ENCODE results near the gene DSCAML1.

Gene DSCAML1

DNA sequence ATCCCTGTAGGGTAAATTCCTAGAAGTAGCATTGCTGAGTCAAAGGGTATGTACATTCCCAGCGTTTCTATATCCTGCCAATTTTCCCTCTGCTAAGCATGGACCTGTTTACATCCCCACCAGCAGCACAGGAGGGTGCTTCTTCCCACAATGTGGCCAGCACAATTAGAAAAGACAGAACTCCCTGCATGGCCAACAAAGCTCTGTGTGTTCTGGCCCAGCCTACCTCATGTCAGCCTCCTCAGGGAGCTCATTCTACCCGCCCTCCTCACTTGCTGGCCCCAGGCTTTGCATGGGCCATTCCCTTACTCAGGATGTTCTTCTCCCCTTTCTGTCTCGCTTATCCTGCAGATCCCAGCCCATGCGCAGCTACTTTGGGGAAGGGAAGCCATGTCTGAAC lies 186.1 kb downstream of the DSCAML1 start:
- DNase-seq (ENCODE audit: low read depth) = no peak

DNA sequence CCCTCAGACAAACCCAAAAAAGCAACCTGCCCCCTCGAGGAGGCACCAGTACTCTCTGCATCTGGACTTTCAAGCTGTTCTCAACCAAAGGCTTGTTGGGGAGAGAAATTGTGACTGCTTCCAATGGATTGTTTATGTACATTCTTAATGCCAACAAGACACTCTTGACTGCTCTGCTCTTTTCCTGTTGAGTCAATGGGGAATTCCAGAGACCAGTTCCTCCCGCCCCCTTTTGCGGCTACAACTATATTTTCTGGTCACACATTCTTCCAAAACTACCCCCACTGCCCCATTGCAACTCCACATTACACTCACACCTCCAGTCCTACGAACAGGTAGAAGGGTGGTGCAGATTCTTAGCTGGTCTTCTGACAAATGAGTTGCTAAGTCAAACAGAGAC lies 187.0 kb downstream of the DSCAML1 start:
- no peak for DNase-seq (ENCODE audit: low read depth)

GRCh38 chr11:117607449-117607848 lies 189.6 kb downstream of the DSCAML1 start:
- no peak for DNase-seq (ENCODE audit: low read depth)

DNA sequence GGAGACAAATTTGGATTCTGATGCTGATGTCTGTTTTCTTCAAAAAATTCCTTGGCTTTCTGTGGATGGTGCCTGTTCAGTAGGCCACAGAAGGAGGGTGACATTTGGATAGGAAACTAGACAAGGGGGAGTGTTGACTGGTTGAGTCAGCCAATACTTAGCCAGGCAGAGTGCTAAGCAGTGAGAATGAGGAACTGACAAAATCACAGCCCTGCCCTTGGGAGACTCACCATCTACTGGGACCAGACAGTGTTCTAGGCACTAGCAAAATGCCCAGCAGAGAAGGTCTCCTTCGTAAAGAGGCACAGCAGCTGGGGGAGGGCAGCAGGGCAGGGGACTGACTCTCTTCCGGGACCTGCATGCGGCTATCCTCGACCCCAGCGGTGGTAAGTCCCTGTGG lies 190.2 kb downstream of the DSCAML1 start:
- no peak for DNase-seq (ENCODE audit: low read depth)

DNA sequence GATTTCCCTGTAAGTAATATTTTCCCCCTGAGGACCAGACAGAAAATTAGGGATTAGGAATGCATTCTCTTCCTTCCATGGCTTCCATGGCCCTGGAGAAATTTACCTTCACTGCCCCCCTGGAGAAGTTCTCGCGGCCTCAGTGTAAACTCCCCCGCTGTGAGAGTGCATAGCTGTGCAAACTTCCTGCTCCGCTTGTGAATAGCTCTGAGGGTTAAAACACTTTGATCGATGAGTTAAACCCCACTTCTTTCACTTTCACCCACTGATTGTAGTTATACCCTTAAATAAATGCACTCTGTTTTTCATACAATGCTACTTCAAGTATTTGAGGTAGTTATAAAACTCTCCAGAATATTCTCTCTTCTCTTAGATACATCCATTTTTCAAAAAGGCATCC lies 190.8 kb downstream of the DSCAML1 start:
- DNase-seq (ENCODE audit: low read depth) = no peak

DNA sequence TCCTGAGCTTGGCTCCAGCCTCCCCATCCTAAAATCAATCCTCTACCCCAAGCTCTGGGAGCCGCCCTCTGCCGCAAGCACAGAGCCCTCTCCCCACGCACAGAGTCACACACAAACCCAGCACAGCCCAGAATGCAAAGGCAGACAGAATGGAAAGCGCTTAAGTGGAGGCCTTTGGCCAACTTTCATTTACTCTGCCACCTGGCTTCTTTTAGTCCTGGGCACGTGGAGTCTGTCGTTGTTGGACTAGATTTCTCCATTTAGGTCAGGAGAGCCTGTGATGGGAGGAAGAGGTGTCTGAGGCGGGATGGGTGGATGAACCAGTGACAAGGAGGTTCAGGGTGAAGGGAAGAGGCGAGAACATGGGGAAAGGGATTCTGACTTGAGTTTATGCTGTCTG lies 191.7 kb downstream of the DSCAML1 start:
- DNase-seq (ENCODE audit: low read depth) = no peak

GRCh38 chr11:117604336-117604995 lies 192.6 kb downstream of the DSCAML1 start:
- DNase-seq (ENCODE audit: low read depth) = no peak

DNA sequence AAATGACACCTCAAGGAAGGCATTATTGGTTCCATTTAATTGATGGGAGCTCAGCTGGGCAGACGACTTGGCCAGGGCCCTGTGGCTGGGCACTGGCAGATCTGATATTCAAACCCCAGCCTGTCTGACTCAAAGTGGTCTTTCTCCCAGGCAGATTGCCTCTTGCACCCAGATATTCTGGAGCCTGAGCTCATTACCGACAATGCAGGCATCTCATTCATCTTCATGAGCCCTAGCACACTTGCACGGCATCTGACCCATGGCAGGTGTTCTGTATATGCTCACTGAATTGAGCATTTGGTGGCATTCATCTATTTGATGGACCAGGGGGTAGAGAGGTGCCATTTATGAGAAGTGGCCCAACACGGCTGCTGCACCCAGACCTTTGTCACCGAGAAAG lies 193.1 kb downstream of the DSCAML1 start:
- DNase-seq (ENCODE audit: low read depth) = no peak

DNA sequence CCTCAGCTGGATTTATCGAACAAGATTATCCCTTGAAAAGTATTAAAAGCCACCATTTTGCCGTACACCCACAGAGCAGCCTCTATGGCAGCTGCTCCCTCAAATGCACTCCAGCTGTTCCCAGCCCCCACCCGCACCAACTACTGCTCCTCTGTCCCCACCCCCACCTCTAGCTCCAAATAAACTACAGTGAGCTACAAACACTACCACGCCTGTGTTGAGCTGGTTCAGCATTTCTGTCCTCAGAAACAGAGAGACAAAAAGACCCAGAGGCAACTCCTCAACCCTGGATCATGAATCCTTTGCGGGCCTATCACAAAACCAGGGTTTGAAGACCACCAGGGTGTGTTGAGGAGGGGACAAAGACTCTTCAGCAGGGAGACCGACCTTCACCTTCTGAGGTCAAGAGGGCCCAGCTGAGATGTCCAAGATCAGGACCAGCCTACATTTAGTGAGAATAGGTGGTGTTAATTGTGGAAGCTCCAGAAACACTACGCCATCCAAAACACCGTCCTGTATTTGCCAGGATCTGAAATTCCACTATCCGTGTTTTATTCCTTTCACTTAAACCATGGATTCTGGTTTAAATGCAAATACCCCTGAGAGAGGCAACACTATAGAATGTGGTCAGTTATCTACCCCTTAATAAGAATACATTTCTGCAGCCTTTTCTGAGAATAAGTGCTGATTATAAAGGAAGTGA lies 195.9 kb downstream of the DSCAML1 start:
- no peak for DNase-seq (ENCODE audit: low read depth)

GRCh38 chr11:117600234-117600783 lies 196.7 kb downstream of the DSCAML1 start:
- DNase-seq (ENCODE audit: low read depth) = no peak

GRCh38 chr11:117597071-117597470 lies 199.9 kb downstream of the DSCAML1 start:
- DNase-seq (ENCODE audit: low read depth) = no peak

- DNase-seq (ENCODE audit: low read depth) = no peak
Measured at GRCh38 chr11:117595440-117595839, 201.6 kb downstream of the DSCAML1 start.

DNA sequence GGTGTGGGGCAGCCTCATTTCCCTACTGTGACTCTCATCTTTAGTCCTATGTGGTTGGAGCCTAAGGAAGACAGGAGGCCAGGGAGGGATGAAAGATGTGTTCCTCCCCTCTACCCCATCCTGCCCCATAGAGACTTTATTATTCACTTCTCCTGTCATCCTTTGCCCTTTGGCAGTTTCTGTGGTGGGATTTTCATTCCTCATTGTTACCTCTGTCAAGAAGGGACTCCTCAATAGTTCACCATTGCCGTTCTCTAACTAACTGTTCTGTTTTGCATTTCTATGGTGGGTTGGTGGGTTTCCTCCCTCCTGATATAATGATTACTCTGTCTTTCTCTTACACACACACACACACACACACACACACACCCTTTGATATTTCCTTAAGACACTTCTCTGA lies 202.3 kb downstream of the DSCAML1 start:
- no peak for DNase-seq (ENCODE audit: low read depth)

DNA sequence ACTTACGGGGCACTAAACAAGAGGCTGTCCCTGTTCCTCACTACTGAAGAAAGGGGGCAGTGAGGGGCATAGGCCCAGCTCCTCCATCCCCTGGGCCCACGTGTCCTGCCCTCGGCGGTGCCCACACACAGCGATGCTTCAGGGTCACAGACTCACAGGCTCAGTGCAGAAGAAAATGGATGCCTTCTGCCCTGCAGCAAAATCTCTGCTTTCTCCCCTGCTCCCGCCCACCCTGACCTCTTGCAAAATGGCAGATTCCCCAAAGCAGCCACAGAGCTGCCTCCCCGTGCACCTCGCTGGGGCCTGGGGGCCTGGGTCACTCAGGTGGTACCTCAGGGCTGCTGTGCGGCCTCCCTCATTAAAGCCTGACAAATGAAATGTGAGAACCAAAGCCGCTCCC lies 204.0 kb downstream of the DSCAML1 start:
- no peak for DNase-seq (ENCODE audit: low read depth)

GRCh38 chr11:117591316-117592039 lies 205.5 kb downstream of the DSCAML1 start:
- DNase-seq (ENCODE audit: low read depth) = no peak

DNA sequence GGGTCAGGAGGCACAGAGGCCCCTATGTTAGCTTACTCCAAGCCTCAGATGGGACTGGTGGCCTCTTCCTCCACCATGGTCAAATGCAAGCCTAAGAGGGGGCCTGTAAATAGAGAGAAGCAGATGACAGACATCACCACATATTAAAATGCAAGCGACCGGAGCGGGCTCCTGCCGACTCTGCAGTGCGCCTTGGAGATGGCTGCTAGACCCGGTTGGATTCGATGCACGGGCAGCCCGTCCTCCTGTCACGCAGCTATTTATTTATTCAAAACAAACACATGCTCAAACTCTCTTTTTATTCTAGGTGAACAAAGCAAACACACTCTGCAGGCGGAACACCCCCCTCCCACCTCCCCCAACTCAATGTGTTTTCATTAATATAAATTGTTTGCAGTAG lies 208.0 kb downstream of the DSCAML1 start:
- no peak for DNase-seq (ENCODE audit: low read depth)

DNA sequence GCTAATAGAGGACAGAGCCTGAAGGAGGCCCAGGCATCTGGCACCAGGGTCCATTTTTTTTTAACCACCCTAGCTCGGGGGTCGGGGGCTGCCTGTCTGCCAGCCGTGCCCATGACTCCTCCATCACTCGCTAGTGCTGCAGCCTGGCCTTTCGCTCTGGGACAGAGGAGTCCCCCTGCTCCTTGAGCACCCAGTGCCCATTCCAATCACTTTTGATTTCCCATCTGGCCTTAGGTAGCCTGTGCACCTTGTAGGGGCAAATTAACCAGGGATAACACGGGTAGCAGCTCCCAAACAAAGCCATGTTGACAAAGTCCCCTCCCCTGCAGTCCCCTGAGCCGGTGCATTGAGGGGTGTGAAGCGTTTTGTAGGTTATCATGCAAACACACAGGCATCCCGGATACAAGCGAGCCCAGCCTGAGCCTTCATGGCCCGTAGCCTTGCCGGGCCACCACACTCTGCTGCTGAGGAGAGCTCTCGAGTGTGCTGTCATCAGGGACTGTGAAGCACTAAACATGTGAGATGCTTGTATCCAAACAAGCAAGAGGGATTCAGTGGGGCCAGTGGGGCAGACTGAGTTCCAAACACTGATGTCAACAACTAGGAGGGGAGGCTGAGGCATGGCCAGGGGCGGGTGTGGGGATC lies 208.7 kb downstream of the DSCAML1 start:
- no peak for DNase-seq (ENCODE audit: low read depth)

DNA sequence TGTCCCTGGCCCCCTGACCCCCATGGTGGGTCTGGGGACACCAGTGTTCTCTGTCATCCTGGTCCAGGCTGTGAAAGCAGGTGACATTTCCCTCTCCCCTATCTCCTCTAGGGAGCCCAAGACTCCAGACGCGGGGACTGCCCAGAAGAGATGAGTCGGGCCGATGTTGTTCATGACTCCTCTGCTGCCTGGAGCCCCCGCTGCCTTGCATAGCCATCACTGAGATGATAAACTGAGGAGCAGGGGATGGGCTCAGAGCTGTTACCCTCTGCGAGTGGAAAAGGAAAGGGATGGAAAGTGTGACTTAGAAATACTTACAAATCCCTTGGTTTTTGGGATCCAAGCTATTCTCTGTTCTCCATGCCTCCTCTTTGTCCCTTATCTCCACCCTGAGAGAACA lies 209.6 kb downstream of the DSCAML1 start:
- no peak for DNase-seq (ENCODE audit: low read depth)

DNA sequence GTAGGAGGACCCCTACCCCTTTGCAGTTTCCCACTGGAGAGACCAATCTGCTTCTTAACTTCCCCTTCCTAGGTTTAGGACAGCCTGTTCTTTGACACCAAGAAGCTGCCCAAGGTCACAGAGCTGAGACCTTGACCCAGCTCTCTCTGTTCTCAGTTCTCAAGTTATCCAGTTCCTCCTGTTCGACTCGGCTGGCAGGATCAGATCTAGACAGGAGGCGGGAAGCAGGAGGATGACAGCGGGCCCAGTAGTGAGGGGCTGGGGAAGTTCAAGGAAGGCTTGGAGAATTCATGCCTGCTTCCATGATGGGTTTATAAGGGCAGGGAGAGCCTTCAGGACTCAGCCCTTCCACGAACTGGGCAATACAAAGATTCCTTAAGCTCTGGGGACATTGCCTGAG lies 210.6 kb downstream of the DSCAML1 start:
- DNase-seq (ENCODE audit: low read depth) = no peak

DNA sequence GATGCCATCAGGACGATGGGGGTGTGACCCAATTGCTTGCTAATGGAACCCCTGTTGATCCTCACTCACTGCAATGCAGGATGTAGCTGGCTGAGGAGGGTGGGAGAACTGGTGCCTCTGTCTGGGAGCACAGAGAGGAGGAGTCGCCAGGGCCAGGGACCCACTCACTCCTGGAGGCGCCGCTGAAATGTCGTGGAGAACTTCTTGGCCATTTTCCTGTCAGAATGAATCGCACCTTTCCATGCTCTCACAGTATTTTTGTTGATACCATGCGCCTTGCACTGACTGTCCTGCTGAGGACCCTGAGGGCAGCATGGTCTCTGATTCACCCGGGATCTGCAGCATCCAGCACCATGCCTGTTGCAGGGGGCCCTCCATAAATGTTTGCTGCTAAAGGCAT lies 211.4 kb downstream of the DSCAML1 start:
- DNase-seq (ENCODE audit: low read depth) = no peak

DNA sequence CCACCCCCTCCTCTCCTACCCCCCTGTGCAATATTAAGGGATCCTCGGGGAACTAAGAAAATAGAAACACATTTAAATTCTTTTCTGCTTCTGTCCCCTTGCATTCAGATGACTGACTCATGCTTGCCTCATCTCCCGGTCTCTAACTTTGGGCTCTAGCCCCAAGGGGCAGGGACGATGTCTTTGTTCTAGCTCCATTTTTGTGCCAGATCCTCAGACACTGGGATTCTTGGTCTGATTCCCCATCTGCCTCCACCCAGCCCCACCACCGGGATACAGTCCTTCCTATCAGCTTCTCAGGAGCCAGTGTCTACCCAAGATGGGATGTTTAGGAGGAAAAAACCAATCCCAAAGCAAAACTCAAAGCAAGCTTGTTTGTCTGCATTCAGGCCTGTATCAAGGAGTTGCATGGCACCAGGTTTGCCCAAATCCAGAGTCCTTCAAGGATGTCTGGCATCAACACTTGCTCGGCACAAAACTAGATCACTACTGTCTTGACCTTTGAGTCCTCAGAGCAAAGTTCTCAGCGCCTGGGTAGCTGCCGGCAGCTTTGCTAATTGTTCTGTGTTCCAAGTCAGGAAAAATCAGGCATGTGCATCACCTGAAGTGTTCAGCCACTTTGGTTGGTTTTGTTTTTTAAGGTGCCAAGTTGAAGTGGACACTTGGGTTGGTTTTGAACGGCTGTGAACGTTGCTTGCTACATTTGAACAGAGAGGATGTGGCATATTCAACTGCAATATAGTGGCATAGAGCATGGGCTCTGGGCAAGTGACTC lies 212.8 kb downstream of the DSCAML1 start:
- DNase-seq (ENCODE audit: low read depth) = no peak

All from GM04504 (cell line).